ENCODE measurements around the gene SLC35A2.
A peak's percentile ranks its signal among the peaks of the same experiment; 100 is the strongest.
"Not testable (repeated sequence)": the region's sequence is repeated elsewhere in the genome, so short reads cannot be mapped to it uniquely, and the experiment has no call there.

SLC35A2 gene

DNA sequence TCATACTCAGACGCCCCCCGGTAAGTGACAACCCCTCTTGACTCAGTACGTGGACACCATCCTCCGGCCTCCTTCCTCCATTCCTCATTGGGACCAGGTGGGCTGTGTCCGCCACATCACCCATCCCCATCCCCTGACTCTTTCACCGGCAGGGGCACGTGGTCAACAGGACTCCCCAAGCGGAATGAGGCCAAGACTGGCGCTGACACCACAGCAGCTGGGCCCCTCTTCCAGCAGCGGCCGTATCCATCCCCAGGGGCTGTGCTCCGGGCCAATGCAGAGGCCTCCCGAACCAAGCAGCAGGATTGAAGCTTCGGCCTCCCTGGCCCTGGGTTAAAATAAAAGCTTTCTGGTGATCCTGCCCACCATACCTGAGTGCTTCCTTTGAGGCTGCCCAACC is 8.7 kb downstream of the SLC35A2 start:
- DNase-seq (ENCODE audit: low read depth): no peak

GRCh38 chrX:48902135-48902534 is 9.3 kb downstream of the SLC35A2 start:
- DNase-seq (ENCODE audit: low read depth): no peak

DNA sequence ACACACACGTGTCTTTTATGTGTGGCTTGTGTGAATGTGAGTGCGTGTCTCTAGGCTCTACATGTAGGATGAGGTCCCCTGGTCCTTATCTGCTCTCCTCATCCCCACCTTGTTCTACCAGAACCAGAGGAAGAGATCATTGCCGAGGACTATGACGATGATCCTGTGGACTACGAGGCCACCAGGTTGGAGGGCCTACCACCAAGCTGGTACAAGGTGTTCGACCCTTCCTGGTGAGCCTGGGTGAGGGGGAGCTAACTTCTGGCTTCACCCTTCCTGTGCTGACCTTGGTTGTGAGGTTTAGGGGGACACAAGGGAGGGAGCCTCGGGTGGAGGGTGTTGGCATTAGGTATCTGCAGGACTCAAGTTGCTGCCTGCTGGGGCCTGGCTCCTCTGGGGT is 10.4 kb downstream of the SLC35A2 start:
- no peak for DNase-seq (ENCODE audit: low read depth)

- no peak for DNase-seq (ENCODE audit: low read depth)
Measured at GRCh38 chrX:48899078-48899410, 12.4 kb downstream of the SLC35A2 start.

DNA sequence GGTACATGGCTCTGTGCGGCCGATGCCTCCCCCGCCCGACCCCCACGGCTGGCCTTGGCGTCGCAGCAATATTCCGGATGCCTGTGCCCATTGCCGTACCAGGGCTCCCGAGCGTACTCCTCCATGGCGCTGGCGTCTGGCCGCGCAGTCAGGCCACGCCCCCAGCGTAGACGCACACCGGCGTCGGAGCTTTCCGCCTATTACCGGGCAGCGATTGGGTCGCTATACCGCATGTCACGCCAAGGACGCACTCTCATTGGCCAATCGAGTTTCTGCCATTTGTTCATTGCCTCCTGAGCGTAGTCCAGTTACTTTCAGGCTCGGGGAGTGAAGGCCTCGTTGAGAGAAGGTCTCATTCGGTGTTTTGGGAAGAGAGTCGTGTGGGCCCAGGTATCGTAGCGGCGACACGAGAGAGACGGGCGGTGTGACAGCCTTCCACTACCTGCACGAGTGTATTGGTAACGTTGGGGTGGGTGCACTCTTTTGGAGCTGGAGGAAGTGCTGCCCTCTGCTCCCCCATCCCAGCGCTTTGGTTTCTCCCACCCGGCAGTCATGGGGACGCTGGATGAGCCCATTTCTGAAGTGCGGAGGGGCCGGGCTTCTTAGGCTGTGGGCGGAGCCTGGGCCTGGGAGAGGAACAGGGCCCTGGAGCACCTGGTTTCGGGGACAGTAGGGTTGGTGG is 13.7 kb downstream of the SLC35A2 start, which contains the start of the genes PQBP1 and TIMM17B:
TSS of gene PQBP1 (plus strand) at position 306 of the 682 bp plus-strand sequence. CDS start 580 bp downstream, outside the sequence.
TSS of gene TIMM17B (minus strand) at position 144 of the 682 bp plus-strand sequence. CDS start at position 125, 19 bp downstream.
- peak; percentile 91 for DNase-seq (ENCODE audit: low read depth)

DNA sequence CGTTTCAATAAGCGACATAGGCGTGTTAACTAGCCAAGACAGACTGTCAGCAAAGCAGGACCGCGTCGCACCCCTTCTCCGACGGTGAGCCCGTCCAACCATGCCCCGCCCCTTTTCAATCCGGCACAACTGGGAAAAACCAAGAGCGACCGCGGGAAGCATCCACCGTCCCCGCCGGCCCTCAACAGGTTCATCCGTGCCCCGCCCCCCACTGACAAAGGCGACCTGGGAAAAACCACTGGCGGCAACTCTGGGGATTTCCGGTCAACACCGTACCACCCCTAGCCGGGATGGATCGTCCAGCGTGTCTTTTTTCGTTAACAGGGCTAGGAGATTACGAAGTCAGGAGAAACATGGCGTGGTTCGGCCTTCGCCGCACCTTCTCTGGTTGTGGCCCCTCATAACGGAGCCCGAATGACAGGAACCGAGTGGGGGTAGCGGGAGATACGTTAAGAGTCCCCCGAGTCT is 14.3 kb downstream of the SLC35A2 start:
- no peak for DNase-seq (ENCODE audit: low read depth)

GRCh38 chrX:48896611-48897011 is 14.8 kb downstream of the SLC35A2 start:
- DNase-seq (ENCODE audit: low read depth): no peak

- DNase-seq (ENCODE audit: low read depth): no peak
Measured at GRCh38 chrX:48894891-48895290, 16.6 kb downstream of the SLC35A2 start.

GRCh38 chrX:48893556-48894348 is 17.7 kb downstream of the SLC35A2 start:
- DNase-seq (ENCODE audit: low read depth): no peak

DNA sequence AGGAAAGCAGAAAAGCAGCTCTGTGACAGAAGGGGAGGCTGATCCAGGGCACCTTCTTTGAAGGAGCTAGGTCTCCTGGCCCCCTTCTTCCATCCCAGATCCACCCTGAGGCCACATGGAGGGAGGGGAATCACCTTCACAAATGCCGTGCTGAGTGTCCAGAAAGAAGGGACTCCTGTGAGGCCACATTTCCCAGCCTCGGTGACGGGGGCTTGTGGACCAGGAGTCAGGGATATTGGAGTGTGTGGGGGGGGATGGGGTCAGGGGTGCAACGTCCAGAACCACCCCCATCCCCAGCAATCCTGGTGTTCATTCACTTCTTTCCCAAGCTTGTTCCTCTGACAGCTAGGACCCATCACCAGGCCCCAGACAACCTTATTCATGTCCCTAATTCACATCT is 18.6 kb downstream of the SLC35A2 start:
- DNase-seq (ENCODE audit: low read depth): no peak

GRCh38 chrX:48891402-48892288 is 19.8 kb downstream of the SLC35A2 start:
- peak; percentile 65 for DNase-seq (ENCODE audit: low read depth)

DNA sequence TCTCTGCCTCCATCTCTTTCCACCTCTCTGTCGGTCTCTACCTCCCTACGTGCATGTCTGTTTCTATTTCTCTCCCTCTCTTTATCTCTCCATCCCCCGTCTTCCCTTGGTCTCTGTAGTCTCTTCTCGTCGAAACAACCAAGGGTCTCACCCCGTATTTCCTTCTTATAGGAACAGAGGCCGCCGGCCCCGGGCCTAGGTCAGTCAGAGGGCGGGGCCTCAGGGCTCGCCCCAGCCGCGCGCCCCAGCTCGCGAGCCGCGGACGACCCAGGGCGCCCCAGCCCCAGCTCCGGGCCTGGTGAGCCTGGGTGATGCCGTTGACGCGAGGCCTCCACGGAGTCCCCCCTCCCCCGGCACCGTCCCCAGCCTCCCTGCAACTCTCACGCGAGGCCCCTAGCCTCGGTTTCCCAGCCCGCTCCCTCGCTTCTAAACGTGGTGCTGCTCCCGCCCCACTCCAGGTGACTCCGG is 20.5 kb downstream of the SLC35A2 start:
- no peak for DNase-seq (ENCODE audit: low read depth)

GRCh38 chrX:48890296-48890925 is 21.0 kb downstream of the SLC35A2 start:
- DNase-seq (ENCODE audit: low read depth): no peak

GRCh38 chrX:48886586-48886985 is 24.9 kb downstream of the SLC35A2 start:
- not testable (repeated sequence) for DNase-seq (ENCODE audit: low read depth)

DNA sequence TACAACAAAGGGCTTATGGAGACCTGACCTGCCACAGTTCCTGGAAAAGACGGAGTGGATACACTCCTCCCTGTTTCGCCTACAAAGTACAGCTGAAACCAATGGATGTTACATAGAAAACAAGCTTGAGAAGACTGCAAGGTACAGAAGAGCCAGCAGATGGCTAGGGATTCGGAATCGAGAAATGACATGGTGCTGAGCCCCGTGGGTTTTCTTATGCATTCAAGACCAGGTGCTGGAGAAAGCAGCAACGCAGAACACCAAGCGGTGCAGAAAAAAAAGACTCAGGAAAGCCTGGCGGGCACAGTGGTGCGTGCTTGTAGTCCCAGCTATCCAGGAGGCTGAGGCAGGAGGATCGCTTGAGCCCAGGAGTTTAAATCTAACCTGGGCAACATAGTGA is 27.7 kb downstream of the SLC35A2 start:
- DNase-seq (ENCODE audit: low read depth): no peak

GRCh38 chrX:48876944-48877343 is 34.5 kb downstream of the SLC35A2 start:
- DNase-seq (ENCODE audit: low read depth): not testable (repeated sequence)

DNA sequence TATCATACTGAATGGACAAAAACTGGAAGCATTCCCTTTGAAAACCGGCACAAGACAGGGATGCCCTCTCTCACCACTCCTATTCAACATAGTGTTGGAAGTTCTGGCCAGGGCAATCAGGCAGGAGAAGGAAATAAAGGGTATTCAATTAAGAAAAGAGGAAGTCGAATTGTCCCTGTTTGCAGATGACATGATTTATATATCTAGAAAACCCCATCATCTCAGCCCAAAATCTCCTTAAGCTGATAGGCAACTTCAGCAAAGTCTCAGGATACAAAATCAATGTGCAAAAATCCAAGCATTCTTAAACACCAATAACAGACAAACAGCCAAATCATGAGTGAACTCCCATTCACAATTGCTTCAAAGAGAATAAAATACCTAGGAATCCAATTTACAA is 39.4 kb downstream of the SLC35A2 start:
- DNase-seq (ENCODE audit: low read depth): not testable (repeated sequence)

GRCh38 chrX:48864210-48864609 is 47.2 kb downstream of the SLC35A2 start:
- DNase-seq (ENCODE audit: low read depth): no peak

DNA sequence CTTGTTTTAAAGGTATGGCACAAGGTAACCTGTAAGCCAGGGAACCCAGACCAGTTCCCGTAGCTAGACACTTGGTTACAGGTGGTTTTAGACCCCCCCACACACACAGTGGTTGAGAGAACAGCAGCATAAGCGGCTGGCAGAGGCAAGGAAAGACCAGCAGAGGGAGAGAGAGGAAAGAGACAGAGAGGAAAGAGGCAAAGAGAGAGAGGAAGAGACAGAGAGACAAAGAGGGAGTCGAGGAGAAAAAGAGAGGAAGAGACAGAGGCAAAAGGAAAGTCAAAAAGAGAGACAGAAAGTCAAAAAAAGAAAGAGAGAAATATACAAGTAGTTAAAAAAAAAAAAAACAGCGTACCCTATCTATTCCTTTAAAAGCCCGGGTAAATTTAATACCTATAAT is 56.5 kb downstream of the SLC35A2 start:
- no peak for DNase-seq (ENCODE audit: low read depth)

DNA sequence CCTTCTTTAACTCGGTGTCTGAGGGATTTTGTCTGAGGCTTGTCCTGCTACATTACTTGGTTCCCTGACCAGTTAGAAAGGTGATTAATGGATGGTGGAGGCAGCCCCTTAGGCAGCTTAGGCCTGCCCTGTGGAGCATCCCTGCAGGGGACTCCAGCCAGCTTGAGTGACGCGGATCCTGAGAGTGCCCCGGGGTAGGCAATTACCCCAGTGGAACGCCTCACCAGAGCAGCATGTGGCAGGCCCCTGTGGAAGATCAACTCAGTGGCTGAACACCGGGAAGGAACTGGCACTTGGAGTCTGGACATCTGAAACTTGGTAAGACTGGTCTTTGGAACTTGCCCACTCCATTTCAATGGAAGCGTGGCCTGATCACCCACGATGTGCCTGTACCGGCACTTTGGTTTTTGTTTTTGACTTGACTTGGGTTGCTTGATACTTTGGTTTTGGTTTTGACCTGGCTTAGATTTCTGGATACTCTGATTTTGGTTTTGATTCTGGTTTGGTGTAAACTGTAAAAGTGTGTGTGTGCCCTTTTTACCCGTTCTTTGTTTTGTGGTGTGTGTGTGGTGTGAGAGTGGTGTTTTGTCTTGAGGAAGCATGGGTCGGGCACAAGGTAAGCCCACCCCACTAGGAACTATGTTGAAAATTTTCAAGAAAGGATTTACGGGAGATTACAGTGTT is 57.2 kb downstream of the SLC35A2 start:
- not testable (repeated sequence) for DNase-seq (ENCODE audit: low read depth)

DNA sequence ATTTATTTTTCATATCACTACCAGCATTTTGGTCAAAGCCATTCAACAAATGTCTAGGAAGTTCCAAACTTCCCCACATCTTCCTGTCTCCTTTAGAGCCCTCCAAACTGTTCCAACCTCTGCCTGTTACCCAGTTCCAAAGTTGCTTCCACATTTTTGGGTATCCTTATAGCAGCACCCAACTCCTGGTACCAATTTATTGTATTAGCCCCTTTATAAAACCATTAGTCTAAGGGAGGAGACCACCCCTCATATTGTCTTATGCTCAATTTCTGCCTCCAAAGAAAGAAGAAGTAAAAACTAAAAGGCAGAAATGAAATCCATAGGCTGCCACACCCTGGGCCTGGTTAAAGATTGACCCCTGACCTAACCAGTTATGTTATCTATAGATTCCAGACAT is 58.0 kb downstream of the SLC35A2 start:
- DNase-seq (ENCODE audit: low read depth): not testable (repeated sequence)

Measured in stromal cell of bone marrow (primary cell).